OCI-LY3 (cell line): ENCODE data around the gene SBNO2.

Experiments used
- H2AFZ ChIP-seq: fragments of 200-600, 300-600 bp; shearing (Covaris generic); 2 replicates; pipeline ENCODE4 v1.6.0; 2014; ENCODE audit warnings: antibody characterized with exemption, low read depth, low read length
- H3K27ac ChIP-seq: fragments of 200-600, 300-600 bp; sonication (generic); 2 replicates; pipeline ENCODE4 v1.5.1; 2014; ENCODE audit warnings: mild to moderate bottlenecking, low read length, moderate library complexity, mixed read lengths
- H3K27me3 ChIP-seq: fragments of 200-600, 300-600 bp; sonication (generic); 2 replicates; pipeline ENCODE4 v1.6.1; 2014; ENCODE audit warnings: low read depth, low read length, mixed read lengths
- H3K36me3 ChIP-seq: fragments of 200-600, 300-600 bp; sonication (generic); replicated peaks from 2 replicates; pipeline ENCODE3; 2014; ENCODE audit warnings: low read depth, low read length, mixed read lengths
- H3K4me1 ChIP-seq: fragments of 300-600, 200-600 bp; sonication (generic); 2 replicates; pipeline ENCODE4 v1.6.1; 2014; ENCODE audit warnings: low read length, mixed read lengths
- H3K4me2 ChIP-seq: fragments of 200-600, 300-600 bp; sonication (generic); 2 replicates; pipeline ENCODE4 v1.6.1; 2014; ENCODE audit warnings: low read length, mixed read lengths
- H3K4me3 ChIP-seq: fragments of 300-600, 200-600 bp; sonication (generic); 2 replicates; pipeline ENCODE4 v1.5.1; 2014; ENCODE audit warnings: antibody characterized with exemption, mild to moderate bottlenecking, low read length, moderate library complexity
- H3K79me2 ChIP-seq: fragments of 300-600, 200-600 bp; shearing (Covaris generic); 2 replicates; pipeline ENCODE4 v1.6.1; 2014; ENCODE audit warnings: mild to moderate bottlenecking, low read length, mixed read lengths
- H3K9ac ChIP-seq: fragments of 300-600, 200-600 bp; shearing (Covaris generic); 2 replicates; pipeline ENCODE4 v1.6.0; 2014; ENCODE audit warnings: mild to moderate bottlenecking, low read length, moderate library complexity
- H3K9me3 ChIP-seq: fragments of 200-600, 300-600 bp; shearing (Covaris generic); 2 replicates; pipeline ENCODE4 v1.6.1; 2014; ENCODE audit warnings: low read length, mixed read lengths; ENCODE audit not compliant: insufficient read depth
- H4K20me1 ChIP-seq: fragments of 200-600, 300-600 bp; sonication (generic); 2 replicates; pipeline ENCODE4 v1.6.1; 2016; ENCODE audit warnings: low read length, mixed read lengths; ENCODE audit not compliant: insufficient read depth
- EZH2phosphoT487 ChIP-seq: fragments of 200-600 bp; shearing (Covaris generic); IDR thresholded peaks from 2 replicates; pipeline ENCODE4 v1.6.1; 2018; ENCODE audit warnings: antibody characterized with exemption, mixed run types, low read depth
- TF ChIP-seq, protein P1 (sequence below): fragments of 200-600, 300-600 bp; sonication (generic); IDR thresholded peaks from 2 replicates; pipeline ENCODE4 v1.5.1; 2014; ENCODE audit warnings: antibody characterized with exemption, low read length, low read depth

SBNO2 gene

DNA sequence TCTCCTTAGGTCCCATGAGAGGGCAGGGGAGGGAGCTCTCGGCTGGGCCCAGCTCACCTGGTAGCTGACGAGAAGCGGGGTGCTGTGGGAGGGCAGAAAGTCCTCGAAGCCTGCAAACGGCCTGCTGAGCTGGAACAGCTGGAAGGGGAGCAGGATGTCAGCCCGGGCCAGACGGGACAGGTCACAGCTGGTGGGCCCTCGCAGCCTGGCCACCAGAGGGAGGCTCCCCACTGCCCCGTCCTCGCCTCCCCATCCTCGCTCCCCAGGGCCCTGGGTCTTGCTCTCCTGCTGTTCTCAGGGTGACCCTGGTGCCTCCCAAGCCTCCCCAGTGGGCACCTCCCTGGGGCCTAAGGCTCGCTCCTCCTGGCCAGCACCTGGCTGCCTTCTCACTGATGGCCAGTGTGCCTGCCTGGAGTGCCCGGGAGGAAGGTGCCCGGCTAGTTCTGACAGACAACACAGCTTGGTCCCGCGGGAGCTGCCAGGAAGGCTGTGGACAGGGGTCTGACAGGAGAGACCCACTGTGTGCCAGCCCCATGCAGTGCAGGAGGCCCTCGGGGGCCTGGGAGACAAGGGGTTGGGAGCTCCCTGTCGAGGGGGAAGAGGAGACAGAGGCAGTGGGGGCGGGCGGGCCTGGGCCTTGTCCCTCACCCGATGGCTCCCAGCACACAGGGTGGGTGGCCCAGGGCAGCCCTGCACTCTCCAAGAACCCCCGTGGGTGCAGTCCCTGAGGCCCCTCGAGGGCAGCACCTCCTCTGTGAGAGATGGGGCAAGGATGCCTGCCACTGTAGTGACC is 50.0 kb downstream of the SBNO2 start:
- Histone ChIP-seq H3K9ac (no peak overlapping the region), H3K4me1 (no peaks in the 10 kb centered on the region), H3K4me2 (no peak overlapping the region), H3K27ac (no peak overlapping the region), H3K27me3 (no peaks in the 10 kb centered on the region), H2AFZ (no peak overlapping the region), H4K20me1 (0 out of 2 replicates have a peak, but pooled peaks cover 7% of the 10 kb centered on the region), H3K4me3 (no peak overlapping the region), H3K79me2 (no peaks in the 10 kb centered on the region), H3K36me3 (peaks cover 60% of the 10 kb centered on the region), H3K9me3 (no peaks in the 10 kb centered on the region)
- TF ChIP-seq, protein P1, sequence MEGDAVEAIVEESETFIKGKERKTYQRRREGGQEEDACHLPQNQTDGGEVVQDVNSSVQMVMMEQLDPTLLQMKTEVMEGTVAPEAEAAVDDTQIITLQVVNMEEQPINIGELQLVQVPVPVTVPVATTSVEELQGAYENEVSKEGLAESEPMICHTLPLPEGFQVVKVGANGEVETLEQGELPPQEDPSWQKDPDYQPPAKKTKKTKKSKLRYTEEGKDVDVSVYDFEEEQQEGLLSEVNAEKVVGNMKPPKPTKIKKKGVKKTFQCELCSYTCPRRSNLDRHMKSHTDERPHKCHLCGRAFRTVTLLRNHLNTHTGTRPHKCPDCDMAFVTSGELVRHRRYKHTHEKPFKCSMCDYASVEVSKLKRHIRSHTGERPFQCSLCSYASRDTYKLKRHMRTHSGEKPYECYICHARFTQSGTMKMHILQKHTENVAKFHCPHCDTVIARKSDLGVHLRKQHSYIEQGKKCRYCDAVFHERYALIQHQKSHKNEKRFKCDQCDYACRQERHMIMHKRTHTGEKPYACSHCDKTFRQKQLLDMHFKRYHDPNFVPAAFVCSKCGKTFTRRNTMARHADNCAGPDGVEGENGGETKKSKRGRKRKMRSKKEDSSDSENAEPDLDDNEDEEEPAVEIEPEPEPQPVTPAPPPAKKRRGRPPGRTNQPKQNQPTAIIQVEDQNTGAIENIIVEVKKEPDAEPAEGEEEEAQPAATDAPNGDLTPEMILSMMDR: no peak
- TF ChIP-seq EZH2phosphoT487: no peak

DNA sequence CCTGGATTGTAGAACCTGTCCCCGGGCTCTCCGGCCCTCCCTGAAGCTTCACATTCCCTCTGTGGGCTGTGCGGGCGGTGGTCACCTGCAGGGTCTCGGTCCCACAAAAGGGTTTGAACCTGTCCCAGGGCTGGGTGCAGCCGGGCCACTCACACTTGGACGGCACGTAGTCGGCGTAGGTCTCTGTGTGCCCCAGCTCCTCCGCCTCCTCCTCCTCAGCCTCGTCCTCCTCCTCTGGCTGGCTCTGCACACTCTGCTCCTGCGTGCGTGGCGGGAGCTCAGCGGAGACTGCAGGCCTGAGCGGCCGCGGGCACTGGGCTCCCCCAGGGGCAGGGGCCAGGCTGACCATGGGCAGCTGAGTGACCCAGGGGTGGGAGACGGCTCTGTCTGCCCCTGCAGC is 50.7 kb downstream of the SBNO2 start:
- Histone ChIP-seq H3K4me3 (no peak overlapping the region), H3K4me1 (no peaks in the 10 kb centered on the region), H3K4me2 (no peak overlapping the region), H3K9ac (no peak overlapping the region), H2AFZ (no peak overlapping the region), H3K9me3 (no peaks in the 10 kb centered on the region), H4K20me1 (0 out of 2 replicates have a peak, but pooled peaks cover 7% of the 10 kb centered on the region), H3K79me2 (no peaks in the 10 kb centered on the region), H3K27ac (no peak overlapping the region), H3K36me3 (peaks cover 64% of the 10 kb centered on the region), H3K27me3 (no peaks in the 10 kb centered on the region)
- TF ChIP-seq, protein P1: no peak
- TF ChIP-seq EZH2phosphoT487: no peak

DNA sequence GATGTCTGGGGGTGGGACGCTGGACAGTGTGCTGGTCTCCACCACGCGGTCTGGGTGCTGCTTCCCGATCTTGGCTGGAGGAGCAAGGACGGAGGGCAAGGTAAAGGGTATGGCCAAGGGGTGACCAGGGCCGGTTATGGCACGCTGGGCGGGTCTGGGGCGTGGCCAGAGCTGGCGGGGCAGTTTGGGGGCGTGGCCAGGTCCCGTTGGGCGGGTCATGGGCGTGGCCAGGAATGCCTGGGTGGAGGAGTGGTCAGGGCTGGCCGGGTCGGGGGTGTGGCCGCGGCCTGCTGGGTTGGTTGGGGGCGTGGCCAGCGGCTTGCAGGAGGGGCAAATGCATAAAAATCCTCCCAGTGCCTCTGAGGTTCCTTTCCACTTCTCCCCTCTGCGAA is 51.1 kb downstream of the SBNO2 start:
- Histone ChIP-seq H3K79me2 (no peaks in the 10 kb centered on the region), H3K4me3 (no peak overlapping the region), H3K4me2 (no peak overlapping the region), H3K9me3 (no peaks in the 10 kb centered on the region), H3K9ac (no peak overlapping the region), H3K4me1 (no peaks in the 10 kb centered on the region), H2AFZ (no peak overlapping the region), H3K27ac (no peak overlapping the region), H4K20me1 (0 out of 2 replicates have a peak, but pooled peaks cover 7% of the 10 kb centered on the region), H3K36me3 (peaks cover 62% of the 10 kb centered on the region), H3K27me3 (no peaks in the 10 kb centered on the region)
- TF ChIP-seq, protein P1: no peak
- TF ChIP-seq EZH2phosphoT487: no peak

DNA sequence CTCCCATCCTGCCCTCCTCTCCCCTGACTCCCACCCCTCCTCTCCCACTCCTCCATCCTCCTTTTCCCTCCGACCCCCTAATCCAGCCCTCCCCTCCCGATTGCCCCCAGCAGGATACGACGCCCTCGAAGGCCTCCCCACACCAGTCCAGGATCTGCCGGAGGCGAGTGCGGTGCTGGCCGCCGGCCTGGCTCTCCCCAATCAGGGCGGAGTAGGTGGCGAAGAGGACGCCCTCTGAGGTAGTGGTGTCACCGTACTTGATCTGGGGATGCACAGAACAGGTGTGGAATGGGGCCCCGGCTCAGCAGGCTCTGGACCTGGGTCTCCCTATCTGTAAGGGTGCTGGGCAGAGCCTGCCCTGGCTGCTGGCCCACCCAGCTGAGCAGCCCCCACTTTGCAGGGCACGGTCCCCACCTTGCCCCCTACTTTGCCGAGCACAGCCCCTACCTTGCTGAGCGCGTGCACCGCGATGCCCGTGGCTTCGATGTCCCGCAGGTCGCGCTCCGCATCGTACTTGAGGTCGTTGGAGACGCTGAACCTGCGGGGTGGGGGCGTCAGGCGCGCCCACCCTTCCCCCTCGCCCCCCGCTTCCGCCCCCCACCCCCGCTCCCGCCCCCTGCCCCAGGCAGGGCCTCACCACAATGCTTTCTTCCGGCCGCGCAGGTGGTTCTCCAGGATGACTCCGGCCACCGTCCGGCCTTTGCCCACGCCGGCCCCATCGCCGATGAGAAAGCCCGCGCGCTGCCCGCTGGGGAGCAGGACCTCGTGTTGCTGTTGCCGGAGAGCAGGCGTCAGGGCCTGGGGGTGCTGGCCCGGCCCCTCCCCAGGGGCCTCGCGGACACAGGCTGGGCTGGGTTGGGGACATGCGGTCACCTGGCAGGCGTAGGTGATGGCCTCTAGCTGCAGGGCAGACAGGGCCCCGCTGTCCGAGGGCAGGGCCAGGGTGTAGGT is 51.8 kb downstream of the SBNO2 start:
- no peak overlapping the region for H3K4me3 ChIP-seq
- no peak overlapping the region for H2AFZ ChIP-seq
- H4K20me1 ChIP-seq: 0 out of 2 replicates have a peak, but pooled peaks cover 7% of the 10 kb centered on the region
- H3K9ac ChIP-seq: no peak overlapping the region
- no peaks in the 10 kb centered on the region for H3K79me2 ChIP-seq
- no peaks in the 10 kb centered on the region for H3K4me1 ChIP-seq
- H3K27ac ChIP-seq: no peak overlapping the region
- no peaks in the 10 kb centered on the region for H3K9me3 ChIP-seq
- H3K27me3 ChIP-seq: no peaks in the 10 kb centered on the region
- H3K4me2 ChIP-seq: no peak overlapping the region
- no peak for TF ChIP-seq EZH2phosphoT487
- TF ChIP-seq, protein P1: no peak
- peaks cover 63% of the 10 kb centered on the region for H3K36me3 ChIP-seq
